GM18498 (cell line): ENCODE results near the gene SIRPG.
"Not testable (repeated sequence)": the region's sequence is repeated elsewhere in the genome, so short reads cannot be mapped to it uniquely, and the experiment has no call there.

Experiments used
- ATAC-seq: cut with Tn5 transposase; IDR thresholded peaks from one replicate; pipeline ENCODE4 v1.9.1; 2021; ENCODE audit warnings: mild to moderate bottlenecking, moderate library complexity; ENCODE audit not compliant: unreplicated experiment

Gene SIRPG

GRCh38 chr20:1672728-1673127, 15.1 kb upstream of the SIRPG start:
- no peak for ATAC-seq

- ATAC-seq: no peak
Measured at GRCh38 chr20:1671891-1672669, 14.5 kb upstream of the SIRPG start.

- no peak for ATAC-seq
Measured at GRCh38 chr20:1669304-1669703, 11.7 kb upstream of the SIRPG start.

GRCh38 chr20:1667502-1668085, 10.0 kb upstream of the SIRPG start:
- ATAC-seq: no peak

- no peak for ATAC-seq
Measured at GRCh38 chr20:1666802-1667201, 9.2 kb upstream of the SIRPG start.

- ATAC-seq: no peak
Measured at GRCh38 chr20:1665345-1665744, 7.8 kb upstream of the SIRPG start.

- no peak for ATAC-seq
Measured at GRCh38 chr20:1664911-1665310, 7.3 kb upstream of the SIRPG start.

GRCh38 chr20:1663917-1664316, 6.3 kb upstream of the SIRPG start:
- ATAC-seq: no peak

GRCh38 chr20:1661542-1662299, 4.1 kb upstream of the SIRPG start:
- ATAC-seq: no peak

- ATAC-seq: no peak
Measured at GRCh38 chr20:1660246-1660645, 2.7 kb upstream of the SIRPG start.

- no peak for ATAC-seq
Measured at GRCh38 chr20:1656844-1657243, 735 bp downstream of the SIRPG start.

GRCh38 chr20:1654996-1655395, 2.6 kb downstream of the SIRPG start:
- no peak for ATAC-seq

GRCh38 chr20:1652960-1653359, 4.6 kb downstream of the SIRPG start:
- no peak for ATAC-seq

GRCh38 chr20:1652104-1652503, 5.5 kb downstream of the SIRPG start:
- ATAC-seq: no peak

- ATAC-seq: no peak
Measured at GRCh38 chr20:1651268-1652058, 6.1 kb downstream of the SIRPG start.

GRCh38 chr20:1648101-1648500, 9.5 kb downstream of the SIRPG start:
- no peak for ATAC-seq

GRCh38 chr20:1646975-1647431, 10.6 kb downstream of the SIRPG start:
- ATAC-seq: no peak

GRCh38 chr20:1644101-1644962, 13.2 kb downstream of the SIRPG start:
- ATAC-seq: no peak

GRCh38 chr20:1638643-1639042, 18.9 kb downstream of the SIRPG start:
- not testable (repeated sequence) for ATAC-seq

- no peak for ATAC-seq
Measured at GRCh38 chr20:1637755-1638154, 19.8 kb downstream of the SIRPG start.
